Stimulated activated CD8-positive, alpha-beta memory T cell treated with anti-CD3 and anti-CD28 coated beads, Interleukin-7, amount 100 ng/mL, for 48 hours (primary cell): ENCODE data around the gene MED12L.

ENCODE experiments used
- DNase-seq, 2 donors: peaks; one replicate each; pipeline ENCODE4 v3.0.0-alpha.2; 2020; ENCODE audit warnings: low read depth in 1 of 2; ENCODE audit errors: extremely low read depth in 1 of 2

Gene MED12L

GRCh38 chr3:151174351-151174750 is 88.9 kb downstream of the MED12L start:
- no peak for DNase-seq

DNA sequence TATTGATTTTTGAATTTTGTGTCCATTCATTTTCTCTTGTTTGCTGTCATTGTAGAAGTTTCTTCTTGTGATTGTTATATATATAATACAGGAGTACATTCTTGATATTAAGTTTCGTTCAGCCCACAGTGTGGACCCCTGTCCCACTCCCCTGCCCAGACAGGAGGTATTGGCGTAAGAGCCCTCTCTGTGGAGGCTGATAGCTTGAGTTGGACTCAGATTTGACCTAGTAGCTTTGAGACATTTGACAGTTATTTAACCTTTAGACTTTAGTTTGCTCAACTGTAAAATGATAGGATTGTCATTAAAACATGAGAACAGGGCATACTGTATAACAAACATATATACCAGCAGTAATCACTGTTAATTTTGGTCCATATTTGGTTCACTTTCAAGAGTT is 90.5 kb downstream of the MED12L start:
- DNase-seq: no peak

GRCh38 chr3:151178208-151178845 is 92.9 kb downstream of the MED12L start:
- no peak for DNase-seq

GRCh38 chr3:151182349-151183079 is 97.0 kb downstream of the MED12L start:
- no peak for DNase-seq

DNA sequence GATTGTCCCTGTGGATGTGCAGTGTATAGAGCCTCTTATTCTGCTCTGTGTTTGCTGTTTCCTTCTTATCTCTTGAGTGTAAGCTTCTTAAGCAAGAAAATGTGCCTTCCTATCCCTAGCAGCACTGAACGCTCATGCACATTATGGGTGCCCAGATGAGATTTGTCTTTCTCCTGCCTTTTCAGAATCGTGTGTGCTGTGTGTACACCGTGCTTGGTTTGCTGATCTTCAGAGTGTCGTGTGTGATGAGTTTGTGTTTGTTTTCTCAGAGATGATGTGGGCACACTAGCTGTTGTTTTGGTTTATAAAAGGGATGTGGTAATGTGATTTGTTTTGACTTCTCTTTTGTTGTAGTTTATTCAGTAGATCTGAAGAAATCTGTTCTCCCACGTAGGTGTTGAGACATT is 97.8 kb downstream of the MED12L start:
- no peak for DNase-seq

- DNase-seq: no peak
Observed at GRCh38 chr3:151191095-151191494, 105.6 kb downstream of the MED12L start.

DNA sequence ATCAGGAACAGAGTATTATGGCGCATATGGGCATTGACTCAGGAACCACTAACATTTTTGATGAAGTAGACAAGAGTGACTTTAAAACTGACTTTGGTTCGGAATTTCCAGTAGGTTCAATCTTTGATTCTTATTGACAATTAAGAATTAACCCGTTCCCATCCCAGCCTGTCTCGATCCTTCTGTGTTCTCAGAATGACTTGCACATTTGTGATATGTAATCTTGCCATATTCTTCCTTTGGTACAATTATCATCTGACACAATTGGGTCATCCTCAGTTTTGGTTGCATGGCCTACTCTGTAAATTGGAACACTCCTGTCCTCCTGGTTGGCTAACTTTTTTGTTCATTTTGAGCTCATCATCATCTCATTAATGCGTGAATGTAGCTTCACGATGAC is 107.1 kb downstream of the MED12L start:
- no peak for DNase-seq

DNA sequence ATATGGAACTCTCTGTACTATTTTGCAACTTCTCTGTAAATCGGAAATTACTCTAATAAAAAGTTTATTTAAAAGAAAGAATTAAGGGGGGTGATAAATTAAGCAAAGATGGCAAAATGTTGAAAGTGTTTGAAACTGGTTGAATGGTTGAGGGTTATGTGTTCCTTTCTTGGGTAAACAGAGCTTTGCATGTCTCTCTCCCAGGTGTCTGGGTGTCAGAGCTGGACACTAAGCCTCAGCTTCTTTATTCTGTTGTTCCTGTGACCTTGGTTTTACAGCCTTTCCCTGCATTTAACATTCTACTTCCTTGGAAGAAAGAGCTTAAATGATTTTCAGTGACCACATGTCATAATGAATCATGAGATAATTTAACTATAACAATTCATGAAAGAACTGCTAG is 110.4 kb downstream of the MED12L start:
- no peak for DNase-seq

DNA sequence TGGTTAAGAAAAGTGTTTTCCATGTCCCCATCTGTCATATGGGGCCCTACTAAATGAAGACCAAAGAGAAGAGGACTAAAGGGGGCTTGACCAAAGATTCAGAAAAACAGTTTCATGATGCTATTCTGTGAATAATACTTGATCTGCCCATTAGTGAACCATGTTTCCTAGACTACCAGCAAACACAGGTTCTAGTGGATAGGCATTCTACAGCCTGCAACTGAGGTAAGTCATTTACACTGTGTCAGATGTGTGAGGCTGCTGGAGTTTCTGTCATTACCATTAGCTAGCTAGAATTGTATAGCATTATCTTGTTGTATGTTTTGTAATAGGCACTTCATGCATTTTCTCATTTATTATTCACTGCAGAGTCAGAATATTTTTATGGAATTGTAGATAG is 111.0 kb downstream of the MED12L start:
- DNase-seq: no peak

DNA sequence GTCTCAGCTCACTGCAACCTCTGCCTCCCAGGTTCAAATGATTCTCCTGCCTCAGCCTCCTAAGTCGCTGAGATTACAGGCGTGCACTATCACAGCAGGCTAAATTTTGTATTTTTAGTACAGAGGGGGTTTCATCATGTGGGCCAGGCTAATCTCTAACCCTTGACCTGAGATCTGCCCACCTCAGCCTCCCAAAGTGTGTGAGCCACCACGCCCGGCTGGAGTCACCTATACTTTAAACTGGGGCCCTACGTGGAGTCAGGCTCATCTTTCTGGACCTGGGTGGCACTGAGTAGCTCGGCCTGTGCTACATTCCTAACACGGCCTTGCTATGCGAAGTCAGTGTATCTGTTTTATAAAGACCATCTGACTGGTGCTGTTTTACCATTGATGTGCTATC is 111.8 kb downstream of the MED12L start:
- DNase-seq: no peak

DNA sequence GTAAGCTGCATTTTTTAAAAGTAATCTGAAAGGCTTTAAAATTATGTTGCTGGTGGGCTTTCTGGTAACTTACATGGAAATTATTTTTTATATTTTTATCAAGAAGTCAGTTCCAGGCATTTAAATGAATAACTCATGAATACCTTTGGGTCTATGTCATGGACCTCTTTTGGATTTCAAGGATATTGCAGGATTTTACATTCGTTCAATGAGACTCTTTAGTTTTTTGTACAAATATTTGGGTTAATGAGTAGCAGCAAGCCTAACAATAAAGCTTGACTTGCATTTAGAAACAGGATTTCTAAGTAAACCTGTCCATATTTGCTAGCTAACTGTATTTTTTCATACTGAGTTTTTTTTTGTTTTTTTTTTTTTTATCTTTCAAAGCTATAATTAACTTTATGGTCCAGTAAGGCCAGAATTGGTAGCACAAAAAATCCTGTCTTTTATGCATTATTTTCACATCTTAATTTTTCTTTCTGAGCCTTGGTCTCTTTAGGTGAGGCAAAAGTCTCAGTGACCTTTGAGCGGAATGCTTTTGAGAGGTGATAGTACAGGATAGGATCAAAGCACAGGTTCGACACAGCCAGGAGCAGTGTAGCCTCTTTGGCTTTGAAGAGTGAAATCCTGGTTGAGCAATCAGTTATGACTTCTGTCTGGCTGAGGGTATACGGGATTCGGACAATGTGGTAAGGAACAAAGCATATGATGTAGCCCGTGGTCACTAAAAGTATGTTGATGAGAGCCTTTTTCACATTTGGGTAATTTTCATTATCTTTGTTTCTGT is 112.7 kb downstream of the MED12L start:
- no peak for DNase-seq

GRCh38 chr3:151198849-151199248 is 113.4 kb downstream of the MED12L start:
- no peak for DNase-seq

DNA sequence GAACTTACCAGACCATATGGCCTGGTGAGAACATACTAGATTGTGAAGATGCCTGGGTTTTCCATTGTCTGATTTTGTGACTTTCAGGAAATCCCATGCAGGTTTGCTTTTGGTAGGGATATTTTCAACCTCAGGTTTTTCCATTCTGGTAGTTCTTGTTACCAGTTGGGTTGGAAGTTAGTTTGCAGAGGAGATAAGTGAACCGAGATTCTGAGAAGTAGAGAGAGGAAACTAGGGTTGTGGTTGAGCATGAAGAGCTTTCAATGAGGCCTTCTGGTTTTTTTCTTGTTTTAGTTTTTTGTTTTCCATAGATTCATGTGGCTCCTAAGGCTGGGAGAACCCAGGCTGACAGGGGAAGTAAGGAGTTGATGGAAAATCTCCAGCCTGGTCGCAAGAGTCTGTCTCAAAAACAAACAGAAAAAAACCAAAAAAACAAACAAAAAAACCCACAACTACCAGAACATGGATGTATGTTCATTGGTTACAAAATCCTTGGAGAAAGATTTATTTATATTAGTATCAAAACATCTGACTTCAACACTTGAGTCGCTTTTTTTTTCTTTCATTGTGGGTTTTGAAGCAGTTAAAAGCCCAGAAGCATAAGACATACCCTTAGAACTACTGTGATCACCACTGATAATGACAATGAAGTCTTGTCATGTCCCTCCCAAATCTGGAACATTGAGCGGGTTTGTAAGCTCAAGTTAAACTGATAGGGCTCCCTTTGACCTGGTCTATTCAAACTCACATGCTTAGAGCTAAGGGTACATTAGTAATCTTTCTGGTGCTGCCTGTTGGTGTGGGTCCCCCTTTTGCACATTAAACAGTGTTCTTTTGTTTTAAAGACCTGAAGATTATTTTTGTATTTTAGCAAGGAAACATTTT is 114.3 kb downstream of the MED12L start:
- DNase-seq: no peak

- no peak for DNase-seq
Observed at GRCh38 chr3:151200586-151200985, 115.1 kb downstream of the MED12L start.

GRCh38 chr3:151201051-151201730 is 115.7 kb downstream of the MED12L start:
- DNase-seq: no peak

DNA sequence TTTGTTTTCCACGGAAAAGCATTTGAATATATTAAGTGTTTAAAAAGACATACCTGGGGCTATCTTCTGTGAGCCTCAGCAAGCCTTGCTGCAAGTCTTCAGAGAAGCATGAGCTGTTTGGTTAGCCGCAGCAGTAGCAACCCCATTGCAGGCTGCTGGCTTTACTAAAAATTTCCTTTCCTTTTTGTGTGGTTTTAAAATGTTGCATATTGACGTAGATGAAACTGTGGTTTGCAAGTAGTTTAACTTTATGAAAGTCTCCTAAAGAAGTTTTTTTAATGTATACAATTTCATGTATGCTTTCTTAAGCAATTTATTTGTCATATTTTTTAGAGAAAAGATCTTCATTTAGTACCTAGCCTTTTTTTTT is 117.6 kb downstream of the MED12L start, which contains the start of gene GPR171:
Gene GPR171, minus strand, starts transcription at position 166 of the 370 bp plus-strand sequence. CDS start 3,830 bp downstream, outside the sequence.
- DNase-seq: peak in 1 of 2 donors; percentile 65

- DNase-seq: no peak
Observed at GRCh38 chr3:151204530-151205402, 119.3 kb downstream of the MED12L start.

DNA sequence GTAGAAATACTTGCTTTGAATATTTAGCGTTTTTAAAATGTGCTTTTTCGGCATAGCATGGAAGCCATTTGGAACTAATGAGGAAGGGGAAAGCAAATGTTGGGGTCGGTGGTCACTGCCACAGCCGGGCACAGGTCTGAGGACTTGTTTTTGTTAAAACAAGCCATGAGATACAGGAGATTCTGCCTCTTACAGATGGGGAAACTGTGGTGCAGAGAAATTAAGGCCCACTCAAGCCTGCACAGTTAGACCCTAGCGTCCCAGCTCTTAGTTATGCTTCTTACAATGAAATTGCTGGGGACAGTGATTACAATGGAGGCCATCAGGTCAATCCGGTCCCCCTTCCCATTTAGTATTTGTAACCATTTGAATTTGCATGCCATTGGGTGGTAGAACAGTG is 120.0 kb downstream of the MED12L start:
- DNase-seq: no peak

GRCh38 chr3:151206201-151206600 is 120.7 kb downstream of the MED12L start:
- no peak for DNase-seq
